DOHH2 (cell line): Measurements from ENCODE around the gene RRBP1.

Source experiments
- H3F3A ChIP-seq: fragments of 200-600 bp; sonication (generic), shearing (Covaris generic); 2 replicates; pipeline ENCODE4 v1.6.0; 2016; ENCODE audit warnings: antibody characterized with exemption, mild to moderate bottlenecking; ENCODE audit not compliant: control insufficient read depth, insufficient read depth
- H3K27ac ChIP-seq: fragments of 200-600 bp; sonication (generic); 2 replicates; pipeline ENCODE4 v1.5.1; 2014; ENCODE audit warnings: low read depth, mild to moderate bottlenecking, low read length, moderate library complexity
- H3K27me3 ChIP-seq: fragments of 200-600 bp; sonication (generic); 2 replicates; pipeline ENCODE4 v1.6.1; 2014; ENCODE audit warnings: mild to moderate bottlenecking, low read length, mixed read lengths; ENCODE audit not compliant: control insufficient read depth
- H3K36me3 ChIP-seq: fragments of 200-600 bp; sonication (generic); 2 replicates; pipeline ENCODE4 v1.6.1; 2014; ENCODE audit warnings: mild to moderate bottlenecking, low read length, moderate library complexity, mixed read lengths; ENCODE audit not compliant: control insufficient read depth
- H3K4me1 ChIP-seq: fragments of 200-600 bp; sonication (generic); 2 replicates; pipeline ENCODE4 v1.6.1; 2014; ENCODE audit warnings: mild to moderate bottlenecking, low read length, mixed read lengths; ENCODE audit not compliant: control insufficient read depth
- H3K4me2 ChIP-seq: fragments of 200-600 bp; sonication (generic); 2 replicates; pipeline ENCODE4 v1.6.0; 2014; ENCODE audit warnings: mild to moderate bottlenecking, low read length, moderate library complexity
- H3K4me3 ChIP-seq: fragments of 200-600 bp; sonication (generic); 2 replicates; pipeline ENCODE4 v1.5.1; 2014; ENCODE audit warnings: mild to moderate bottlenecking, low read length, mixed read lengths
- H3K79me2 ChIP-seq: fragments of 200-600 bp; sonication (generic); 2 replicates; pipeline ENCODE4 v1.6.1; 2014; ENCODE audit warnings: mild to moderate bottlenecking, low read length, mixed read lengths; ENCODE audit not compliant: control insufficient read depth
- H3K9me2 ChIP-seq: fragments of 200-600 bp; sonication (generic); replicated peaks from 2 replicates; pipeline ENCODE4 v1.6.1; 2014; ENCODE audit warnings: mild to moderate bottlenecking, low read length, mixed read lengths; ENCODE audit not compliant: control insufficient read depth
- H3K9me3 ChIP-seq: fragments of 200-600 bp; sonication (generic); 2 replicates; pipeline ENCODE4 v1.6.1; 2014; ENCODE audit warnings: antibody characterized with exemption, low read length, mixed read lengths; ENCODE audit not compliant: control insufficient read depth, insufficient read depth
- H4K20me1 ChIP-seq: fragments of 200-600 bp; sonication (generic); 2 replicates; pipeline ENCODE4 v1.6.0; 2014; ENCODE audit warnings: low read depth, mild to moderate bottlenecking, antibody characterized with exemption, low read length, moderate library complexity; ENCODE audit not compliant: control insufficient read depth, insufficient read depth
- EZH2phosphoT487 ChIP-seq: fragments of 200-600 bp; sonication (generic); IDR thresholded peaks from 2 replicates; pipeline ENCODE4 v1.6.1; 2017; ENCODE audit warnings: borderline replicate concordance, mild to moderate bottlenecking, antibody characterized with exemption, low read length, moderate library complexity, mixed read lengths
- TF ChIP-seq, protein P1 (sequence below): fragments of 200-600 bp; sonication (generic); IDR thresholded peaks from one replicate; pipeline ENCODE4 v1.5.1; 2014; ENCODE audit warnings: antibody characterized with exemption, mild to moderate bottlenecking, low read depth, low read length; ENCODE audit not compliant: poor library complexity, severe bottlenecking

The RRBP1 gene

DNA sequence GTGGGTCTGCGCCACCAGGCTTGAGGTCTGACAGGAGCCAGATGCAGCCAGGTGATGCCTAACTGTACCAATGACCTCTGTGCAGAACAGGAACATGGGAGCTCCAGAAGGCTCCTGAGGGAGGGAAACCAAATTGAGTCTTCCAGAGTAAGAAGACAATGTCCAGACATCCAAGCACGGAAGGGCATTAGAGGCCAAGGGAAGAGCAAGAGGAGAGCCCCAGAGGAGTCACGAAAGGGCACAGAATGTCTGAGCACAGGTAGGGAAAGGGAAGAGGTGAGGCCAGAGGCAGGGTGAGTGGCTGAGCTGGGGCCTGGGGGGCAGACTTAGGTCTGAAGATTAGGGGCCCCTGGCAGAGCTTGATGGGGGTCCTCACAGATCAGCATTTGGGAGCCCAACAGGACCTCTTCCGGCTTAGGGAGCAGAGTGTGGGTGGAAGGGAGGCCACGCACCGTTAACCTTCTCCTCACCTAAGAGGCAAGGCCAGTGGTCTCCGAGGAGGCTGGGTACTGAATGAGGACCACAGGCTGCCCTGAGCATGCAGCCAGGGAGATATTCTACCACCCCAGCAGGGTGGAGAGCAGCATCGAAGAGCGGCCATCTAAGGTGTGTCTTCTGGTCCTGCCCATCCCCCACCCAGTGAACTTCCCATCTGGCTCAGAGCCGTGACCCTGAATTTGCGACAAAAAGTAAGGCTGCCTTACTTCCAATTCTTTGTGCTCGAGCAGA, 41.7 kb downstream of the RRBP1 start:
- no peak for TF ChIP-seq EZH2phosphoT487
- TF ChIP-seq, protein P1, sequence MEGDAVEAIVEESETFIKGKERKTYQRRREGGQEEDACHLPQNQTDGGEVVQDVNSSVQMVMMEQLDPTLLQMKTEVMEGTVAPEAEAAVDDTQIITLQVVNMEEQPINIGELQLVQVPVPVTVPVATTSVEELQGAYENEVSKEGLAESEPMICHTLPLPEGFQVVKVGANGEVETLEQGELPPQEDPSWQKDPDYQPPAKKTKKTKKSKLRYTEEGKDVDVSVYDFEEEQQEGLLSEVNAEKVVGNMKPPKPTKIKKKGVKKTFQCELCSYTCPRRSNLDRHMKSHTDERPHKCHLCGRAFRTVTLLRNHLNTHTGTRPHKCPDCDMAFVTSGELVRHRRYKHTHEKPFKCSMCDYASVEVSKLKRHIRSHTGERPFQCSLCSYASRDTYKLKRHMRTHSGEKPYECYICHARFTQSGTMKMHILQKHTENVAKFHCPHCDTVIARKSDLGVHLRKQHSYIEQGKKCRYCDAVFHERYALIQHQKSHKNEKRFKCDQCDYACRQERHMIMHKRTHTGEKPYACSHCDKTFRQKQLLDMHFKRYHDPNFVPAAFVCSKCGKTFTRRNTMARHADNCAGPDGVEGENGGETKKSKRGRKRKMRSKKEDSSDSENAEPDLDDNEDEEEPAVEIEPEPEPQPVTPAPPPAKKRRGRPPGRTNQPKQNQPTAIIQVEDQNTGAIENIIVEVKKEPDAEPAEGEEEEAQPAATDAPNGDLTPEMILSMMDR = no peak

DNA sequence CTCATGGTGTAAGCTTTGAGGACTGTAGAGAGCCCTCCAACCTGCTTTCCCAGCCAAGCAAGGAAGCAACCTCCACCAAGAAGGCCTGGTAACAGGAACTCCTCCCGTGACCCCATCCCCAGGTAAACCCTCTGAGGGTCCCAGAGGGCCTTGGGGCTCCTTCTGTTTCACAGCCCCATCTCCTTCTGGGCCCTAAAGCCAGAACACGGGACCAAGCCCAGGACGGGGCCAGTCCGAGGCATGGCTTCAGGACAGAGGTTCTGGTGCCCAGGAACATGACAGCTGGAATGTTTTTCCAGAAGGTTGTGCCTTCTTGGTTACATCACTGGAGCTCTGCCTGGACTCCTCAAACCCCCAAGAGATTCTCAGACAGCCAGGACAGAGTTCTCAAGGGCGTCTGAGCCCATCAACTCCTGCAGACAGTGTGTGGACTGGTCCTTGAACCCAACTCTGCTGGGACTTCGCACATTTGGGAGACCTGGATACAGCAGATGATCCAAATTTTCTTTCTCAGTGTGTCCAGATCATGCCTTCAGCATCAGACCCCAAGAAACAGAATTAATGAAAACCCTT, 43.1 kb downstream of the RRBP1 start:
- H3K4me2 ChIP-seq = no peak overlapping the region
- no peak for TF ChIP-seq EZH2phosphoT487
- TF ChIP-seq, protein P1 = no peak
- no peaks in the 10 kb centered on the region for H3K27me3 ChIP-seq
- H3K79me2 ChIP-seq = no peaks in the 10 kb centered on the region
- no peaks in the 10 kb centered on the region; the same call in 1 of the 2 replicates for H3K36me3 ChIP-seq
- no peaks in the 10 kb centered on the region for H3F3A ChIP-seq
- H3K4me1 ChIP-seq = peaks cover 3% of the 10 kb centered on the region
- H3K4me3 ChIP-seq = no peak overlapping the region
- H3K27ac ChIP-seq = no peak overlapping the region
- no peaks in the 10 kb centered on the region for H4K20me1 ChIP-seq
- no peaks in the 10 kb centered on the region for H3K9me2 ChIP-seq
- H3K9me3 ChIP-seq = no peaks in the 10 kb centered on the region

More for the DNA sequence above, 41.7 kb downstream of the RRBP1 start:
- Histone ChIP-seq H3F3A (no peaks in the 10 kb centered on the region), H4K20me1 (no peaks in the 10 kb centered on the region), H3K79me2 (no peaks in the 10 kb centered on the region), H3K36me3 (no peaks in the 10 kb centered on the region; the same call in 1 of the 2 replicates), H3K4me1 (peaks cover 10% of the 10 kb centered on the region), H3K9me3 (no peaks in the 10 kb centered on the region), H3K4me3 (no peak overlapping the region), H3K9me2 (no peaks in the 10 kb centered on the region), H3K4me2 (no peak overlapping the region), H3K27me3 (no peaks in the 10 kb centered on the region), H3K27ac (no peak overlapping the region)

DNA sequence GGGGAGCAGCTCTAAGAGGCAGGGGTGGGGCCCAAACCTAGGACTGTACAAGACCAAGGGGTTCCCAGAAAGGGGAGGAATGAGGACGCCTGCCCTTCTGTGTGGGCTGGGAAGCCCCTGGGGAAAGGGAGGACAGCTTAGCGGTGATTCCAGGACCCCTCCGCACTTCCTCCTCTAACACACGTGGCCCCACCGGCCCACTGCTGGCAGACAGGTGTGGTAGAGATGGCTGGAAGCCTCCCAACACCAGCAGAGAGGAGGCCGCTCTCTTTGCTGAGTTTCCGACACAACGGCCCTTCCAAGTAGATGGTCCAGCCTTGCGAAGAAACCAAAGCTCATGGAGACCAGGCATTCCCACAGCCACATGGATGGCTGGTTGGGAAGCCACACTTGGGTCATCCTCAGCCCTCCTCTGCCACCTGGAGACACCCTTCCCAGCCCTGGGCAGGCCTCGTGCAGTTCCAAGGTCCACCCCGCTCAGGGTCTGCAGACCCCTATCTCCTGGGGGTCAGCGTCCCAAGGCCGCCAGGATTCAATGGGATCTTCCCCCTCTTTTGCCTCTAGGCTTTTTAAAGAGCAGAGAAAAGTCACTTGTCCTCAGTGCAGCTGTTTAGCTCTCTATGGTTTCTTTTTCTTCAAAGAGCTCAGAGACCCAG, 43.9 kb downstream of the RRBP1 start:
- H3F3A ChIP-seq = no peaks in the 10 kb centered on the region
- no peak overlapping the region for H3K4me3 ChIP-seq
- no peaks in the 10 kb centered on the region for H3K9me2 ChIP-seq
- H3K79me2 ChIP-seq = no peaks in the 10 kb centered on the region
- no peak overlapping the region for H3K4me2 ChIP-seq
- no peaks in the 10 kb centered on the region; the same call in 1 of the 2 replicates for H3K36me3 ChIP-seq
- no peak overlapping the region for H3K27ac ChIP-seq
- TF ChIP-seq, protein P1 = no peak
- TF ChIP-seq EZH2phosphoT487 = no peak
- H3K27me3 ChIP-seq = no peaks in the 10 kb centered on the region
- no peaks in the 10 kb centered on the region for H3K9me3 ChIP-seq
- no peaks in the 10 kb centered on the region for H4K20me1 ChIP-seq
- H3K4me1 ChIP-seq = no peaks in the 10 kb centered on the region
